Left lung (tissue), 10 donors: ENCODE results near the gene ZNF431. TPM values are rescaled to one million over a fixed set of nuclear protein-coding genes. Genes with fewer than 3 reads are reported as not detected.
A peak's percentile ranks its signal among the peaks of the same experiment; 100 is the strongest.

Experiments used
- ATAC-seq: fragments of 200-7000 bp; cut with Tn5 transposase; one replicate; pipeline ENCODE4 v1.9.1; 2020; ENCODE audit warnings: moderate library complexity
- DNase-seq, 4 donors: peaks; one replicate each; pipeline ENCODE4 v3.0.0-alpha.2; 2013 to 2020
- H3K27ac ChIP-seq, 2 donors: fragments of 200-600 bp; sonication (generic) in 1 of 2; one replicate each; pipeline versions ENCODE4 v1.5.0 to v1.8.0; 2020 to 2021
- H3K27me3 ChIP-seq, 2 donors: fragments of 200-600 bp; sonication (generic) in 1 of 2; one replicate each; pipeline versions ENCODE4 v1.5.0 to v1.8.0; 2020 to 2021
- H3K36me3 ChIP-seq, 2 donors: fragments of 200-600 bp; sonication (generic) in 1 of 2; one replicate each; pipeline versions ENCODE4 v1.5.0 to v1.8.0; 2020 to 2021
- H3K4me1 ChIP-seq, 2 donors: fragments of 200-600 bp; one replicate each; pipeline ENCODE4 v1.8.0; 2021
- H3K4me3 ChIP-seq, 2 donors: fragments of 200-600 bp; sonication (generic) in 1 of 2; one replicate each; pipeline versions ENCODE4 v1.5.0 to v1.8.0; 2020 to 2021; ENCODE audit warnings: mild to moderate bottlenecking in 1 of 2
- H3K9me3 ChIP-seq, 2 donors: fragments of 200-600 bp; sonication (generic) in 1 of 2; one replicate each; pipeline versions ENCODE4 v1.5.0 to v1.8.0; 2020 to 2021
- CTCF ChIP-seq, 2 donors: fragments of 200-600 bp; sonication (generic) in 1 of 2; IDR thresholded peaks; one replicate each; pipeline versions ENCODE4 v1.5.0 to v1.8.0; 2021; ENCODE audit warnings: antibody characterized with exemption in 2 of 2
- intact Hi-C, 2 donors: fragments of 100-400 bp; cut with DNase I; formaldehyde crosslinking; loops; one replicate each; pipeline versions ENCODE4 v1.11.2 to v1.14.2; 2022
- polyA plus RNA-seq, 6 donors: library from polyadenylated mRNA; unstranded; fragments of 120-200 nt; gene quantifications; one replicate each; pipeline ENCODE4 v1.2.1, GENCODE V29; 2013; ENCODE audit not compliant: insufficient read length in 6 of 6
- total RNA-seq, 2 donors: library from RNA; stranded (reverse); fragmentation: NEBNext Ultra II Directional; extraction: Animal tissue kit (Norgen Biotek cat#: 25700); gene quantifications; one replicate each; pipeline ENCODE4 v1.2.1, GENCODE V29; 2021
- donor health status: DM: no; HTN: yes; CAD: no.
- donor health status: DM: no; HTN: no; CAD: no.

ZNF431 gene
- total and polyA plus RNA-seq, 8 donors: 27.3 to 46.3 (median 38.5) TPM

DNA sequence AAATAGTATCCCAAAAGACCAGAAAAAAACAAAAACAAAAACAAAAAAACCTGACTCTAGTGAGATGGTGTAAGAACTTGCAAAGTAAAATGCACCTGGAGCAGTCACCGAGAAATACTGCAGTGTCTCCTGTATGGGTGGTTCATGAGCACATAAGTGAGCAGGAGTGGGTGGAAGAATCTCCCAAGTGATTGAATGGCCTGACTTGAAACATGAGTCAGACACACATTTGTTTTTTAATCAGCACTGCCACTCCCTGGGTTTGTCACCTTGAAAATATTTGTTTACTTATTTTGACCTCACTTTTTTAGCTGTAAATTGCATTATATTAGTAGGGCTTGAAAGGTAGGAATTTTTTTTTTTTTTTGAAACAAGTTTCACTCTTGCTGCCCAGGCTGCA, 2.0 kb downstream of the ZNF431 start:
- H3K27ac ChIP-seq: no peak overlapping the region
- no peaks in the 10 kb centered on the region for H3K9me3 ChIP-seq
- intact Hi-C loops: no loop called here
- ATAC-seq (peak; percentile 31), DNase-seq (no peak)
- H3K4me1 ChIP-seq: peaks cover 0 to 10% of the 10 kb centered on the region in 2 donors
- no peak overlapping the region for H3K4me3 ChIP-seq
- H3K27me3 ChIP-seq: no peaks in the 10 kb centered on the region
- TF ChIP-seq CTCF (IDR thresholded peaks at IDR 0.05): no peak
- peaks cover 0 to 45% of the 10 kb centered on the region in 2 donors for H3K36me3 ChIP-seq

DNA sequence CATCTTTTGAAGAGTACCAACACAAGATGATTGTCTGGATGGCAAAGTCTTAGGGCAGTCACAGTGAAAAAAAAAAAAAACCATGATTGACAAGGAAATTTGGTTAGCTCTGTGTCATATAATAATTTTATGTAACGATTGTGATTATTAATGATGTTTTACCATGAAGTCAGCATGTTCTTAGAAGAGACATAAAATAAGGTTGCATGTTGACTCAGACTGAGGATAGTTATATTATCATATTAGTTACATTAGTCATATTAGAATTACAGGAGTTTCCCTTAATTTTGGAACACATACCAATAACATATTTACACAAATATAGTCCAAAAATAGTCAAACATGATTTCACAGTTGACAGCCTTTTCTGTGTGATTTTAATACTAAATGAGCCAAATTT, 5.7 kb downstream of the ZNF431 start:
- H3K4me1 ChIP-seq: peaks cover 0 to 8% of the 10 kb centered on the region in 2 donors
- no peak overlapping the region for H3K27ac ChIP-seq
- ATAC-seq: no peak
- TF ChIP-seq CTCF (IDR thresholded peaks at IDR 0.05): no peak
- no peaks in the 10 kb centered on the region for H3K27me3 ChIP-seq
- no peak overlapping the region for H3K4me3 ChIP-seq
- intact Hi-C loops: no loop called here
- DNase-seq: no peak
- H3K36me3 ChIP-seq: peaks cover 0 to 82% of the 10 kb centered on the region in 2 donors
- H3K9me3 ChIP-seq: no peaks in the 10 kb centered on the region

- TF ChIP-seq CTCF (IDR thresholded peaks at IDR 0.05): no peak
- no peak for DNase-seq
- no peak for ATAC-seq
- Histone ChIP-seq H3K27me3 (no peaks in the 10 kb centered on the region), H3K27ac (no peak overlapping the region), H3K4me3 (no peak overlapping the region), H3K9me3 (peaks cover 0 to 2% of the 10 kb centered on the region in 2 donors), H3K4me1 (no peaks in the 10 kb centered on the region), H3K36me3 (peaks cover 0 to 93% of the 10 kb centered on the region in 2 donors)
- intact Hi-C loops: no loop called here
These were observed 6.8 kb downstream of the ZNF431 start for GRCh38 chr19:21148681-21149080.

GRCh38 chr19:21149877-21150276, 8.0 kb downstream of the ZNF431 start:
- no peak for DNase-seq
- H3K36me3 ChIP-seq: peaks cover 0 to 86% of the 10 kb centered on the region in 2 donors
- no peak for ATAC-seq
- H3K27ac ChIP-seq: no peak overlapping the region
- H3K4me3 ChIP-seq: no peak overlapping the region
- intact Hi-C loops: no loop called here
- no peak for TF ChIP-seq CTCF (IDR thresholded peaks at IDR 0.05)
- no peaks in the 10 kb centered on the region for H3K27me3 ChIP-seq
- H3K4me1 ChIP-seq: no peaks in the 10 kb centered on the region
- H3K9me3 ChIP-seq: peaks cover 0 to 4% of the 10 kb centered on the region in 2 donors

GRCh38 chr19:21151460-21151859, 9.6 kb downstream of the ZNF431 start:
- H3K4me3 ChIP-seq: no peak overlapping the region
- H3K27me3 ChIP-seq: no peaks in the 10 kb centered on the region
- H3K4me1 ChIP-seq: no peaks in the 10 kb centered on the region
- DNase-seq (no peak), ATAC-seq (no peak)
- no peak for TF ChIP-seq CTCF (IDR thresholded peaks at IDR 0.05)
- no peak overlapping the region for H3K27ac ChIP-seq
- peaks cover 0 to 4% of the 10 kb centered on the region in 2 donors for H3K9me3 ChIP-seq
- intact Hi-C loops: loop anchor here in 1 of 2 donors (1.0 kb wide), 1 partner anchor 61 kb away; no protein-coding TSS in a partner anchor
- peaks cover 0 to 77% of the 10 kb centered on the region in 2 donors for H3K36me3 ChIP-seq
